Endothelial cell of umbilical vein (primary cell): ENCODE data around the gene COMMD10. TPM values are rescaled to one million over a fixed set of nuclear protein-coding genes. Genes with fewer than 3 reads are reported as not detected.

ENCODE experiments used
- BruUV-seq: library from RNA; stranded (reverse); fragments of 400-500 nt; replicated peaks from 2 replicates; lab custom pipeline; 2021; lab: Mats Ljungman, UMichigan
- CTCF ChIA-PET: fragments of 300-600, 350-600 bp; sonication (Branson Sonifier 250); formaldehyde crosslinking; loops from one replicate; lab custom pipeline; 2021; ENCODE audit warnings: antibody characterized with exemption, inconsistent platforms; lab: Charles Lee
- POLR2A ChIA-PET: fragments of 300-600, 350-600 bp; sonication (Branson Sonifier 250); formaldehyde crosslinking; loops from one replicate; lab custom pipeline; 2021; ENCODE audit warnings: antibody characterized with exemption, inconsistent platforms; lab: Charles Lee
- DNase-seq: peaks from one replicate; pipeline ENCODE4 v3.0.0-alpha.2; 2011; ENCODE audit warnings: low read depth, low spot score
- FAIRE-seq: peaks from 2 replicates; lab custom pipeline; 2011; peaks lifted over from hg19 to GRCh38; lab: Jason Lieb, UNC
- H2AFZ ChIP-seq: 2 replicates; pipeline ENCODE4 v1.6.0; 2012; ENCODE audit warnings: low read depth, low read length, control low read depth, inconsistent platforms
- H3K27ac ChIP-seq: 2 replicates; pipeline ENCODE4 v1.5.1; 2011; ENCODE audit warnings: low read depth, mild to moderate bottlenecking, control low read depth, low read length, moderate library complexity; ENCODE audit not compliant: insufficient read depth
- H3K27me3 ChIP-seq, 2 experiments: 2 replicates each; pipeline versions ENCODE4 v1.6.0 to v1.6.1; 2011; ENCODE audit warnings: low read length in 2 of 2, mixed read lengths in 1 of 2; ENCODE audit not compliant: control insufficient read depth in 2 of 2, insufficient read depth in 2 of 2
- H3K36me3 ChIP-seq, 2 experiments: 2 replicates in 1 of 2; 3 replicates in 1 of 2; pipeline ENCODE4 v1.5.1; 2011; ENCODE audit warnings: low read length in 2 of 2, mild to moderate bottlenecking in 1 of 2, moderate library complexity in 1 of 2; ENCODE audit not compliant: control insufficient read depth in 2 of 2, insufficient read depth in 2 of 2; ENCODE audit errors: extremely low read depth in 1 of 2
- H3K4me1 ChIP-seq: 3 replicates; pipeline ENCODE4 v1.5.1; 2011; ENCODE audit warnings: mild to moderate bottlenecking, low read length; ENCODE audit not compliant: control insufficient read depth, insufficient read depth; ENCODE audit errors: extremely low read depth
- H3K4me2 ChIP-seq: 2 replicates; pipeline ENCODE4 v1.6.1; 2011; ENCODE audit warnings: low read length, control low read depth, mixed read lengths; ENCODE audit not compliant: insufficient read depth
- H3K4me3 ChIP-seq, 3 experiments: fragments of 200-600 bp in 1 of 3; sonication (generic), shearing (Covaris generic) in 1 of 3; replicated peaks in 1 of 3; 2 replicates each; pipeline ENCODE4 v1.5.1; 2011 to 2016; ENCODE audit warnings: control low read depth in 3 of 3, low read length in 3 of 3, mild to moderate bottlenecking in 2 of 3, inconsistent platforms in 1 of 3, low read depth in 1 of 3, moderate library complexity in 1 of 3; ENCODE audit not compliant: insufficient read depth in 1 of 3
- H3K79me2 ChIP-seq: 2 replicates; pipeline ENCODE4 v1.6.0; 2012; ENCODE audit warnings: low read length, inconsistent platforms; ENCODE audit not compliant: control insufficient read depth, insufficient read depth
- H3K9ac ChIP-seq: replicated peaks from 2 replicates; pipeline ENCODE3; 2011; ENCODE audit warnings: low read length, control low read depth; ENCODE audit not compliant: insufficient read depth; ENCODE audit errors: extremely low read depth
- H3K9me1 ChIP-seq: replicated peaks from 3 replicates; pipeline ENCODE4 v1.6.0; 2011; ENCODE audit warnings: mild to moderate bottlenecking, low read length; ENCODE audit not compliant: control insufficient read depth, insufficient read depth; ENCODE audit errors: extremely low read depth
- H3K9me3 ChIP-seq: replicated peaks from 2 replicates; pipeline ENCODE4 v1.5.1; 2012; ENCODE audit warnings: low read length, inconsistent platforms; ENCODE audit not compliant: control insufficient read depth, insufficient read depth
- H4K20me1 ChIP-seq: replicated peaks from 2 replicates; pipeline ENCODE3; 2011; ENCODE audit warnings: mild to moderate bottlenecking, low read length; ENCODE audit not compliant: control insufficient read depth, insufficient read depth; ENCODE audit errors: extremely low read depth
- EZH2 ChIP-seq: IDR thresholded peaks from 2 replicates; pipeline ENCODE4 v1.6.1; 2012; ENCODE audit warnings: borderline replicate concordance, low read depth, mild to moderate bottlenecking, moderate library complexity, low read length, inconsistent platforms; ENCODE audit not compliant: severe bottlenecking
- FOS ChIP-seq: IDR thresholded peaks from 2 replicates; pipeline ENCODE4 v1.6.1; 2011; ENCODE audit warnings: mild to moderate bottlenecking, low read length, moderate library complexity, borderline replicate concordance; ENCODE audit not compliant: insufficient read depth
- GATA2 ChIP-seq: IDR thresholded peaks from 2 replicates; pipeline ENCODE4 v1.7.0; 2011; ENCODE audit warnings: low read depth, mild to moderate bottlenecking, moderate library complexity, mixed read lengths, low read length; ENCODE audit not compliant: insufficient read length, insufficient read depth
- JUN ChIP-seq: IDR thresholded peaks from 2 replicates; pipeline ENCODE4 v1.6.1; 2011; ENCODE audit warnings: borderline replicate concordance, low read depth; ENCODE audit not compliant: insufficient read length, insufficient read depth
- MYC ChIP-seq: IDR thresholded peaks from one replicate; pipeline ENCODE4 v1.6.1; 2011; ENCODE audit warnings: mild to moderate bottlenecking, low read depth, low read length
- POLR2A ChIP-seq: IDR thresholded peaks from 2 replicates; pipeline ENCODE4 v1.6.1; 2012; ENCODE audit warnings: low read depth, mild to moderate bottlenecking, control low read depth, low read length
- POLR2AphosphoS5 ChIP-seq: IDR thresholded peaks from 2 replicates; pipeline ENCODE4 v1.6.1; 2012; ENCODE audit warnings: low read depth, mild to moderate bottlenecking, control low read depth, low read length, moderate library complexity; ENCODE audit not compliant: insufficient read depth
- dilution Hi-C: fragments of 300-500 bp; cut with MboI; formaldehyde crosslinking; loops from one replicate; pipeline ENCODE4 v1.15.0; 2019; ENCODE audit warnings: low sequenced_read_pairs; ENCODE audit not compliant: extremely low pct_ligation_motif_present
- intact Hi-C: fragments of 100-400 bp; cut with micrococcal nuclease; formaldehyde crosslinking; loops from one replicate; pipeline ENCODE4 v1.10.0; 2022
- polyA plus RNA-seq, 4 experiments: library from polyadenylated mRNA; depleted of rRNA in 3 of 4; stranded (reverse) in 3 of 4; unstranded in 1 of 4; fragments of >200 nt; gene quantifications; 2 replicates each; pipeline versions ENCODE4 v1.2.1 to v1.2.3, GENCODE V29; 2011 to 2012; ENCODE audit warnings: missing spikeins in 1 of 4
- total RNA-seq: library from RNA; stranded (reverse); gene quantifications from 2 replicates; pipeline ENCODE4 v1.2.3, GENCODE V29; 2021
- TF ChIP-seq, protein P1 (sequence below): IDR thresholded peaks from 2 replicates; pipeline ENCODE4 v1.6.1; 2011; ENCODE audit not compliant: insufficient read depth, insufficient read length
- TF ChIP-seq, protein P2 (sequence below), 2 donors: IDR thresholded peaks; 1 replicate in 1 of 2; 2 replicates in 1 of 2; pipeline ENCODE4 v1.5.1; 2011; ENCODE audit warnings: low read length in 2 of 2, mild to moderate bottlenecking in 2 of 2, moderate library complexity in 2 of 2, control low read depth in 1 of 2, inconsistent platforms in 1 of 2, low read depth in 1 of 2; ENCODE audit not compliant: insufficient read depth in 1 of 2; ENCODE audit errors: extremely low read depth in 1 of 2

The COMMD10 gene
- total and polyA plus RNA-seq, 2 donors (not counting 3 experiments of a cell fraction or from before 2014, with no cell fraction given), result 12.5 to 27.0 TPM

DNA sequence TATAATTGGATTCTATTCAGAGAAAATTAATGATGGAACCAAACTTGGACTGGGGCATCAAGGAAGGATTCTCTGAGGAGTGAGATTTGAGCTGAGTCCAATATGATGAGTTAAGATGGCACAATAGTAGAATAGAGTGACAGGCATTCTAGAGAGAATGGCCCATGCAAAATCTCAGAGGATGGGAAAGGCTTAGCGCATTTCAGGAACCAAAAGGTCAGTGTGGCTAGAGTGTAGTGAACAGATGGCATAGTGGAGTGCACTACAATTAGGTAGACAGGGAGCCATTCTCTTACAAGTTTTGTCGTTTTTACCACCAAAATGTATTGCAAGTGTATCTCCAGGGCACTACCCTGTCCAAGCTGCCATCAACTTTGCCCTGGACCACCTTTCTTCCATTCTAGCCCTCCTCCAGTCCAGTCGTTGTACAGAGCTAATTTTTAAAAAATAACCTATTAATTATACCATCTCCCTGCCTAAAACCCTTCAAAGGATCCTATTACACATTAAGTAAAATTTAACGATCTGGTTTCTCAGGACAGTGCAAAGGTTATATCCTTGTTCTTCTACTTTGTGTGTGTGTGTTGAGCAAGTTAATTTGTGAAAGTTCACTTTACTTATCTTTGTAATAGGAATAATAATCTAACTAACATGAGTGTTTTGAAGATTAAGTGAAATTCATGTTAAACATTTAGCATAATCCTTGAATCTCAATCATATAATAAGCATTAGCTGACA, 211.7 kb downstream of the COMMD10 start:
- no peaks in the 10 kb centered on the region for H3K36me3 ChIP-seq
- no peak overlapping the region for H3K27ac ChIP-seq
- CTCF ChIA-PET, result no interaction called here
- no peak overlapping the region for H3K9ac ChIP-seq
- POLR2A ChIA-PET, result no interaction called here
- DNase-seq (no peak), FAIRE-seq (no peak)
- H3K4me2 ChIP-seq, result no peak overlapping the region
- H3K27me3 ChIP-seq, result no peaks in the 10 kb centered on the region
- no TSS peak for BruUV-seq
- dilution Hi-C loops (no loop called here), intact Hi-C loops (no loop called here)
- no peaks in the 10 kb centered on the region for H3K4me1 ChIP-seq
- H3K9me1 ChIP-seq, result no peaks in the 10 kb centered on the region
- no peaks in the 10 kb centered on the region for H3K79me2 ChIP-seq
- TF ChIP-seq FOS (no peak), JUN (no peak), EZH2 (no peak), MYC (no peak), POLR2AphosphoS5 (no peak), POLR2A (no peak), GATA2 (no peak)
- TF ChIP-seq, protein P1, sequence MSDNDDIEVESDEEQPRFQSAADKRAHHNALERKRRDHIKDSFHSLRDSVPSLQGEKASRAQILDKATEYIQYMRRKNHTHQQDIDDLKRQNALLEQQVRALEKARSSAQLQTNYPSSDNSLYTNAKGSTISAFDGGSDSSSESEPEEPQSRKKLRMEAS, result no peak
- TF ChIP-seq, protein P2, sequence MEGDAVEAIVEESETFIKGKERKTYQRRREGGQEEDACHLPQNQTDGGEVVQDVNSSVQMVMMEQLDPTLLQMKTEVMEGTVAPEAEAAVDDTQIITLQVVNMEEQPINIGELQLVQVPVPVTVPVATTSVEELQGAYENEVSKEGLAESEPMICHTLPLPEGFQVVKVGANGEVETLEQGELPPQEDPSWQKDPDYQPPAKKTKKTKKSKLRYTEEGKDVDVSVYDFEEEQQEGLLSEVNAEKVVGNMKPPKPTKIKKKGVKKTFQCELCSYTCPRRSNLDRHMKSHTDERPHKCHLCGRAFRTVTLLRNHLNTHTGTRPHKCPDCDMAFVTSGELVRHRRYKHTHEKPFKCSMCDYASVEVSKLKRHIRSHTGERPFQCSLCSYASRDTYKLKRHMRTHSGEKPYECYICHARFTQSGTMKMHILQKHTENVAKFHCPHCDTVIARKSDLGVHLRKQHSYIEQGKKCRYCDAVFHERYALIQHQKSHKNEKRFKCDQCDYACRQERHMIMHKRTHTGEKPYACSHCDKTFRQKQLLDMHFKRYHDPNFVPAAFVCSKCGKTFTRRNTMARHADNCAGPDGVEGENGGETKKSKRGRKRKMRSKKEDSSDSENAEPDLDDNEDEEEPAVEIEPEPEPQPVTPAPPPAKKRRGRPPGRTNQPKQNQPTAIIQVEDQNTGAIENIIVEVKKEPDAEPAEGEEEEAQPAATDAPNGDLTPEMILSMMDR (IDR thresholded peaks at IDR 0.05; ENCODE audit: extremely low read depth in 1 of 2, insufficient read depth in 1 of 2, low read depth in 1 of 2, low read length in 2 of 2), result no peak
- H3K4me3 ChIP-seq, result no peak overlapping the region
- no peak overlapping the region for H2AFZ ChIP-seq
- H3K9me3 ChIP-seq, result no peaks in the 10 kb centered on the region
- no peaks in the 10 kb centered on the region for H4K20me1 ChIP-seq
